Hepatocyte (in vitro differentiated cells): ENCODE measurements around the gene SMTN.

Experiments
- EZH2 ChIP-seq: fragments of 200-600 bp; sonication (generic); IDR thresholded peaks from 2 replicates; pipeline ENCODE4 v1.6.1; 2016; ENCODE audit warnings: antibody characterized with exemption, mild to moderate bottlenecking, borderline replicate concordance
- EZH2phosphoT487 ChIP-seq: fragments of 200-600 bp; sonication (generic); IDR thresholded peaks from one replicate; pipeline ENCODE4 v1.6.1; 2018; ENCODE audit warnings: antibody characterized with exemption, mild to moderate bottlenecking, low read depth, moderate library complexity; ENCODE audit not compliant: unreplicated experiment, severe bottlenecking
- TF ChIP-seq, protein P1 (sequence below): fragments of 200-600 bp; sonication (generic); IDR thresholded peaks from 2 replicates; pipeline ENCODE4 v1.5.1; 2016; ENCODE audit warnings: antibody characterized with exemption, mild to moderate bottlenecking; ENCODE audit not compliant: poor library complexity

DNA sequence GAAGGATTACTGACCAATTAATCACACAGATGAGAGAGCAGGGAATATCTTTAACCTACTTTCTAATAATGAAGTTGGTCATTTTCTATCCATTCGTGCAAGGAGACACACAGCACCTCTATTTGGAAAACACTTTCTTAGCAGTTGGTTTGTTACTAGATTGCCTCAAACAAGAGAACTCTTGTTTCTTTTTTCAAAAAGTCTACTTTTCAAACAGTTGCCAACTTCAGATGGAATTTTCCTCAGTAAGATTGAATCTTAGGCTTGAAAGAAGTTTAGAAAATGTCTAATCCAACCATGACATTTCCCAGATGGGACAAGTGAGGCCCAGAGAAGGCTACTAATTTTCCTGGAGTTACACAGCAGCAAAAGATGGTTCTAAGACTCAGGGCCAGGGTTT lies 42.4 kb upstream of the SMTN start:
- TF ChIP-seq, protein P1, sequence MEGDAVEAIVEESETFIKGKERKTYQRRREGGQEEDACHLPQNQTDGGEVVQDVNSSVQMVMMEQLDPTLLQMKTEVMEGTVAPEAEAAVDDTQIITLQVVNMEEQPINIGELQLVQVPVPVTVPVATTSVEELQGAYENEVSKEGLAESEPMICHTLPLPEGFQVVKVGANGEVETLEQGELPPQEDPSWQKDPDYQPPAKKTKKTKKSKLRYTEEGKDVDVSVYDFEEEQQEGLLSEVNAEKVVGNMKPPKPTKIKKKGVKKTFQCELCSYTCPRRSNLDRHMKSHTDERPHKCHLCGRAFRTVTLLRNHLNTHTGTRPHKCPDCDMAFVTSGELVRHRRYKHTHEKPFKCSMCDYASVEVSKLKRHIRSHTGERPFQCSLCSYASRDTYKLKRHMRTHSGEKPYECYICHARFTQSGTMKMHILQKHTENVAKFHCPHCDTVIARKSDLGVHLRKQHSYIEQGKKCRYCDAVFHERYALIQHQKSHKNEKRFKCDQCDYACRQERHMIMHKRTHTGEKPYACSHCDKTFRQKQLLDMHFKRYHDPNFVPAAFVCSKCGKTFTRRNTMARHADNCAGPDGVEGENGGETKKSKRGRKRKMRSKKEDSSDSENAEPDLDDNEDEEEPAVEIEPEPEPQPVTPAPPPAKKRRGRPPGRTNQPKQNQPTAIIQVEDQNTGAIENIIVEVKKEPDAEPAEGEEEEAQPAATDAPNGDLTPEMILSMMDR: no peak
- no peak for TF ChIP-seq EZH2phosphoT487
- TF ChIP-seq EZH2: no peak
